H1 (cell line): ENCODE measurements around the gene KLKB1.

Experiments
- FOSL1 ChIP-seq: IDR thresholded peaks from 2 replicates; pipeline ENCODE4 v1.6.1; 2011; ENCODE audit warnings: mild to moderate bottlenecking, low read depth, low read length, moderate library complexity; ENCODE audit not compliant: insufficient read depth
- MAX ChIP-seq: IDR thresholded peaks from 2 replicates; pipeline ENCODE4 v1.6.1; 2012; ENCODE audit warnings: inconsistent platforms
- POLR2A ChIP-seq, 2 experiments: IDR thresholded peaks; 1 replicate in 1 of 2; 2 replicates in 1 of 2; pipeline ENCODE4 v1.6.1; 2011; ENCODE audit warnings: low read depth in 2 of 2, low read length in 2 of 2, mild to moderate bottlenecking in 2 of 2; ENCODE audit errors: control extremely low read depth in 1 of 2
- SP4 ChIP-seq: IDR thresholded peaks from 2 replicates; pipeline ENCODE4 v1.6.1; 2012; ENCODE audit warnings: low read length, inconsistent platforms
- SUZ12 ChIP-seq: fragments of 200-600 bp; sonication (generic); IDR thresholded peaks from 2 replicates; pipeline ENCODE4 v1.6.1; 2012; ENCODE audit warnings: mild to moderate bottlenecking, inconsistent platforms, low read length, moderate library complexity, mixed read lengths
- TCF12 ChIP-seq: IDR thresholded peaks from 2 replicates; pipeline ENCODE4 v1.6.1; 2011; ENCODE audit warnings: low read depth, mild to moderate bottlenecking, low read length

- TF ChIP-seq SP4 (no peak), FOSL1 (no peak), SUZ12 (no peak), MAX (no peak), POLR2A (IDR thresholded peaks at IDR 0.05; ENCODE audit: control extremely low read depth in 1 of 2, low read depth in 2 of 2, low read length in 2 of 2) (no peak), TCF12 (no peak)
Measured at GRCh38 chr4:186205156-186205555, 22.2 kb upstream of the KLKB1 start.
